ENCODE data around the gene SAPCD1. TPM values are rescaled to one million over a fixed set of nuclear protein-coding genes. Genes with fewer than 3 reads are reported as not detected.
A peak's percentile ranks its signal among the peaks of the same experiment; 100 is the strongest.

The SAPCD1 gene
- polyA plus RNA-seq, 3 donors: 10.4 TPM; not detected in 2

DNA sequence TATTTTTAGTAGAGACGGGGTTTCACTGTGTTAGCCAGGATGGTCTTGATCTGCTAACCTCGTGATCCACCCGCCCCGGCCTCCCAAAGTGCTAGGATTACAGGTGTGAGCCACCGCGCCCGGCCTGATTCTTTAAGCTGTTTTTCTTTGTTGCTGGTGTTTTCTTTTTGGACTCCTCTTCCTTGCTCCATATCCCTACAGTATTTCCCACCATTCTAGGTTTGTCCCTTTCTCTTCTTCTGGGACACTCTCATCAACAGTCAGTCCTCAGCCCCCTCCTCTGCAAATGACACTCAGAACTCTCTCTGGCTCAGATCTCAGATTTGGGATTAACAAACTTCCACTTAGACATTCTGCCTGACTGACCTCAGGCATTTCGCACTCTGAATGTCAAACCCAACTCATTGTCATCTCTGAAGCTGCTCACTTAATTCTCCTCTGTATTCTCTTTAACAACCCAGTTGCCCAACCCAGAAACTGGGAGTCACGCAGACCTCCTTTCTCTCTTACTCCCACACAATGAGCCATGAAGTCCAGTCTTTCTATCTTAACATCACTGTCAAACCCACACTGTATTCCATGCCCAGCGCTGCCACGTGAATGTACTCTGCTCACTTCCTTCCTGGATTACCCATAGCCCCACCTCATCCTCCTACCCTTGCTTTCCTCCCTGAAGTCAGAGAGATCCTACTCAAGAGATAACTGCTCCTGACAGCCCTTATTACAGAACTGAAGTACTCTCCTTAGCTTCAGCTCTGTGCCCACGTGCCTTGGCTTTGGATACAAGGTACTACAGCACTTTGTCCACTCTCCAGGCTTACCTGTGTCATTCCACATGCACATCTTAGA is 36.7 kb upstream of the SAPCD1 start:
- intact Hi-C loops (cut with micrococcal nuclease): loop anchor here (2.0 to 10.0 kb wide), 4 partner anchors 23 to 109 kb away; partner anchors contain the start of genes ABHD16A (in 1 of the 2) and LY6G5C (in 1 of the 2)
- peaks cover 48 to 53% of the 10 kb centered on the region in 2 donors for H3K4me1 ChIP-seq (ENCODE audit: control insufficient read depth in 1 of 2, insufficient read depth in 2 of 2, low read length in 2 of 2)
- no peak overlapping the region for H2AFZ ChIP-seq (ENCODE audit: insufficient read depth, low read depth, low read length, poor library complexity, severe bottlenecking)
- H3K36me3 ChIP-seq (replicated peaks in 1 of 2; ENCODE audit: control insufficient read depth in 1 of 2, insufficient read depth in 2 of 2, low read length in 2 of 2): peaks cover 4 to 6% of the 10 kb centered on the region in 2 donors
- H3K27me3 Mint-ChIP-seq (ENCODE audit: low read depth in 3 of 3): peaks cover 5 to 18% (median 13%) of the 10 kb centered on the region in 3 donors
- H3K27me3 ChIP-seq (ENCODE audit: control insufficient read depth in 2 of 2, insufficient read depth in 2 of 2, low read length in 2 of 2): no peaks in the 10 kb centered on the region
- peak; percentile 28 to 48 (median 36) for DNase-seq
- H3K9ac ChIP-seq (ENCODE audit: insufficient read depth, low read length, poor library complexity, severe bottlenecking): peak overlapping the region; percentile 5
- peak overlapping the region in 1 of 3 experiments; percentile 87 for H3K4me3 ChIP-seq (replicated peaks in 1 of 3; ENCODE audit: low read depth in 2 of 3, low read length in 3 of 3)
- no peaks in the 10 kb centered on the region for H3K9me3 ChIP-seq (replicated peaks in 1 of 2; ENCODE audit: control insufficient read depth in 1 of 2, insufficient read depth in 1 of 2, low read length in 2 of 2)
- peak overlapping the region; percentile 17 for H3K4me2 ChIP-seq (replicated peaks; ENCODE audit: extremely low read depth, low read length, poor library complexity, severe bottlenecking)
- H3K79me2 ChIP-seq (ENCODE audit: insufficient read depth, low read length): peaks cover 24% of the 10 kb centered on the region
- peaks cover 7% of the 10 kb centered on the region for H4K20me1 ChIP-seq (ENCODE audit: insufficient read depth, low read length)
- peak overlapping the region in 1 of 2 donors; percentile 96 for H3K27ac ChIP-seq (ENCODE audit: low read depth in 1 of 2, low read length in 2 of 2)
- peak overlapping the region; percentile 76 to 99 (median 98) for H3K27ac Mint-ChIP-seq
- H3K4me3 Mint-ChIP-seq: peak overlapping the region; percentile 11 to 35
- H3K9me3 Mint-ChIP-seq: peaks cover 0 to 4% (median 0%) of the 10 kb centered on the region in 7 donors
- peaks cover 33 to 36% of the 10 kb centered on the region in 2 donors for H3K36me3 Mint-ChIP-seq
- WGBS (ENCODE audit: insufficient coverage): 63% methylated on average over 9 of the region's 12 CpGs
- peaks cover 55% of the 10 kb centered on the region for H3K4me1 Mint-ChIP-seq
- TF ChIP-seq, protein P1, sequence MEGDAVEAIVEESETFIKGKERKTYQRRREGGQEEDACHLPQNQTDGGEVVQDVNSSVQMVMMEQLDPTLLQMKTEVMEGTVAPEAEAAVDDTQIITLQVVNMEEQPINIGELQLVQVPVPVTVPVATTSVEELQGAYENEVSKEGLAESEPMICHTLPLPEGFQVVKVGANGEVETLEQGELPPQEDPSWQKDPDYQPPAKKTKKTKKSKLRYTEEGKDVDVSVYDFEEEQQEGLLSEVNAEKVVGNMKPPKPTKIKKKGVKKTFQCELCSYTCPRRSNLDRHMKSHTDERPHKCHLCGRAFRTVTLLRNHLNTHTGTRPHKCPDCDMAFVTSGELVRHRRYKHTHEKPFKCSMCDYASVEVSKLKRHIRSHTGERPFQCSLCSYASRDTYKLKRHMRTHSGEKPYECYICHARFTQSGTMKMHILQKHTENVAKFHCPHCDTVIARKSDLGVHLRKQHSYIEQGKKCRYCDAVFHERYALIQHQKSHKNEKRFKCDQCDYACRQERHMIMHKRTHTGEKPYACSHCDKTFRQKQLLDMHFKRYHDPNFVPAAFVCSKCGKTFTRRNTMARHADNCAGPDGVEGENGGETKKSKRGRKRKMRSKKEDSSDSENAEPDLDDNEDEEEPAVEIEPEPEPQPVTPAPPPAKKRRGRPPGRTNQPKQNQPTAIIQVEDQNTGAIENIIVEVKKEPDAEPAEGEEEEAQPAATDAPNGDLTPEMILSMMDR (IDR thresholded peaks at IDR 0.05): no peak

DNA sequence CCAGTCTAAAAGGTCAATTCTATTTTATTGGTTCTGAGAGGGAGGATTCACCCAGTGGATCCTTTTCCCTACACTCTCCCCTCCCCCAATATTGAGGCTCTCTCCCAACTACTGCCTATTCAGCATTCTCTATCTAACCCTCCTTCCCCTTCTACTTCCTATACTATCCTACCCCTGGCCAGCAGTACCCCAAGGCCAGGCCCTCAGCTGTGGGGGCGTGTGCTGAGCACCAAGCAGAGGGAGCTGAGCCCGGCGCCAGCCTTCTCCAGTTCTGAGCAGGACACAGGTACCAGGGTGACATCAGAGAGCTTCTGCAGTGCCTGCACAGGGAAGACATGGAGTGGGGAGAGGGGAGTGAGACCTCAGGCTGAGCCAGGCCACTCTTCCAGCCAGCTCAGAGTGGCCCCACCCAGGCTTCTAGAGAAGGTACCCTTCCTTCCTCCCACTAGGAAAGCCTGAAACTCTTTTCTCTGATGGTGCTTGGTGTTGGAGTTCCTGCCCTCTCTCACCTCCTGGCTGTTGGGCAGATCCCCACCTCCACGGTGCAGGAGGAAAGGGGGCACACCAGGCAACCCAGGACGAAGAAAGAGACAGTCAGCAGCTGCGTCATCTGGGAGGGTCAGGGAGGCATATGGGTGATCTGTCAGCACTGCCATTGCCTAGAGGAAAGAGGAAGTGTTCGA is 35.3 kb upstream of the SAPCD1 start:
- peak; percentile 87 to 94 (median 93) for DNase-seq
- H3K36me3 ChIP-seq (replicated peaks in 1 of 2; ENCODE audit: control insufficient read depth in 1 of 2, insufficient read depth in 2 of 2, low read length in 2 of 2): peaks cover 18% of the 10 kb centered on the region in 2 donors
- peak overlapping the region; percentile 71 for H3K9ac ChIP-seq (ENCODE audit: insufficient read depth, low read length, poor library complexity, severe bottlenecking)
- H3K27me3 ChIP-seq (ENCODE audit: control insufficient read depth in 2 of 2, insufficient read depth in 2 of 2, low read length in 2 of 2): no peaks in the 10 kb centered on the region
- peaks cover 55 to 68% of the 10 kb centered on the region in 2 donors for H3K4me1 ChIP-seq (ENCODE audit: control insufficient read depth in 1 of 2, insufficient read depth in 2 of 2, low read length in 2 of 2)
- peak overlapping the region in 1 of 3 experiments; percentile 87 for H3K4me3 ChIP-seq (replicated peaks in 1 of 3; ENCODE audit: low read depth in 2 of 3, low read length in 3 of 3)
- H3K9me3 Mint-ChIP-seq: peaks cover 0 to 4% (median 0%) of the 10 kb centered on the region in 7 donors
- peak overlapping the region; percentile 60 for H2AFZ ChIP-seq (ENCODE audit: insufficient read depth, low read depth, low read length, poor library complexity, severe bottlenecking)
- H3K36me3 Mint-ChIP-seq: peaks cover 48 to 49% of the 10 kb centered on the region in 2 donors
- intact Hi-C loops (cut with micrococcal nuclease): loop anchor here (2.0 to 10.0 kb wide), 4 partner anchors 24 to 108 kb away; partner anchors contain the start of genes ABHD16A (in 1 of the 2) and LY6G5C (in 1 of the 2)
- peaks cover 21% of the 10 kb centered on the region for H4K20me1 ChIP-seq (ENCODE audit: insufficient read depth, low read length)
- H3K4me2 ChIP-seq (replicated peaks; ENCODE audit: extremely low read depth, low read length, poor library complexity, severe bottlenecking): peak overlapping the region; percentile 92
- peaks cover 66% of the 10 kb centered on the region for H3K4me1 Mint-ChIP-seq
- H3K27ac ChIP-seq (ENCODE audit: low read depth in 1 of 2, low read length in 2 of 2): peak overlapping the region; percentile 94 to 96
- H3K27me3 Mint-ChIP-seq (ENCODE audit: low read depth in 3 of 3): peaks cover 4 to 11% (median 10%) of the 10 kb centered on the region in 3 donors
- peaks cover 36% of the 10 kb centered on the region for H3K79me2 ChIP-seq (ENCODE audit: insufficient read depth, low read length)
- H3K27ac Mint-ChIP-seq: peak overlapping the region; percentile 96 to 99 (median 98)
- WGBS (ENCODE audit: insufficient coverage): 62% methylated on average over 4 of the region's 7 CpGs
- H3K4me3 Mint-ChIP-seq: peak overlapping the region; percentile 68 to 70
- TF ChIP-seq, protein P1 (IDR thresholded peaks at IDR 0.05): no peak
- no peaks in the 10 kb centered on the region for H3K9me3 ChIP-seq (replicated peaks in 1 of 2; ENCODE audit: control insufficient read depth in 1 of 2, insufficient read depth in 1 of 2, low read length in 2 of 2)

All from CD14-positive monocyte (primary cell).